IPS-20b (cell line): Measurements from ENCODE around the gene STARD3NL.

ENCODE experiments used
- H3K27ac ChIP-seq: one replicate; pipeline ENCODE4 v1.5.1; 2013; ENCODE audit warnings: low read length
- H3K27me3 ChIP-seq: 2 replicates; pipeline ENCODE4 v1.6.1; 2013; ENCODE audit warnings: mild to moderate bottlenecking, low read length, inconsistent platforms; ENCODE audit not compliant: insufficient read depth
- H3K36me3 ChIP-seq: 2 replicates; pipeline ENCODE4 v1.6.1; 2013; ENCODE audit warnings: low read depth, mild to moderate bottlenecking, inconsistent platforms, low read length, moderate library complexity; ENCODE audit not compliant: insufficient read depth
- H3K4me1 ChIP-seq: 2 replicates; pipeline ENCODE4 v1.6.1; 2013; ENCODE audit warnings: mild to moderate bottlenecking, control low read depth, inconsistent platforms, low read length, moderate library complexity; ENCODE audit not compliant: insufficient read depth
- H3K4me3 ChIP-seq: 2 replicates; pipeline ENCODE4 v1.5.1; 2013; ENCODE audit warnings: mild to moderate bottlenecking, low read length, inconsistent platforms
- H3K9ac ChIP-seq: 2 replicates; pipeline ENCODE4 v1.6.1; 2013; ENCODE audit warnings: low read depth, mild to moderate bottlenecking, inconsistent platforms, low read length, moderate library complexity
- H3K9me3 ChIP-seq: 2 replicates; pipeline ENCODE4 v1.6.1; 2013; ENCODE audit warnings: mild to moderate bottlenecking, low read depth, low read length, inconsistent platforms; ENCODE audit not compliant: insufficient read depth

STARD3NL gene

DNA sequence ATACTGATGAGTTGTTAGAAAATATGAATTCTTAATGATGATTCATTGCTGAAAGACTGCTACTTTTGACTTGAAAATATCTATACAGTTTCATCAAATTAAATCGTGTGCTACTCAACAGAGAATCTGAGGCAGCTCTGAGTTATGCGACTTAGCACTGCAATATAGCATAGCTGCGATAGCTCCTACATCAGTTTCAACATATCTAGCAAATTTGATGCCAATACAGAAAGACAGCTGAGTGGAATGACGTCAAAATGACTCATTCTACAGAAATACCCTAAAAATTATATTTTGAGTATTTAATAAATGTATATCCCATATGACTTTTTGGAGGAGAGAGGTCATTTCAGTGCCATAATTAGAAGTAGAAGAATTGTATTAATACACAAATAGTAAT, 96.4 kb downstream of the STARD3NL start:
- no peak overlapping the region for H3K27ac ChIP-seq
- no peaks in the 10 kb centered on the region for H3K27me3 ChIP-seq
- no peak overlapping the region for H3K4me3 ChIP-seq
- no peaks in the 10 kb centered on the region for H3K36me3 ChIP-seq
- no peaks in the 10 kb centered on the region for H3K9me3 ChIP-seq
- H3K4me1 ChIP-seq: peaks cover 6% of the 10 kb centered on the region; the same call in 1 of the 2 replicates
- no peak overlapping the region for H3K9ac ChIP-seq

DNA sequence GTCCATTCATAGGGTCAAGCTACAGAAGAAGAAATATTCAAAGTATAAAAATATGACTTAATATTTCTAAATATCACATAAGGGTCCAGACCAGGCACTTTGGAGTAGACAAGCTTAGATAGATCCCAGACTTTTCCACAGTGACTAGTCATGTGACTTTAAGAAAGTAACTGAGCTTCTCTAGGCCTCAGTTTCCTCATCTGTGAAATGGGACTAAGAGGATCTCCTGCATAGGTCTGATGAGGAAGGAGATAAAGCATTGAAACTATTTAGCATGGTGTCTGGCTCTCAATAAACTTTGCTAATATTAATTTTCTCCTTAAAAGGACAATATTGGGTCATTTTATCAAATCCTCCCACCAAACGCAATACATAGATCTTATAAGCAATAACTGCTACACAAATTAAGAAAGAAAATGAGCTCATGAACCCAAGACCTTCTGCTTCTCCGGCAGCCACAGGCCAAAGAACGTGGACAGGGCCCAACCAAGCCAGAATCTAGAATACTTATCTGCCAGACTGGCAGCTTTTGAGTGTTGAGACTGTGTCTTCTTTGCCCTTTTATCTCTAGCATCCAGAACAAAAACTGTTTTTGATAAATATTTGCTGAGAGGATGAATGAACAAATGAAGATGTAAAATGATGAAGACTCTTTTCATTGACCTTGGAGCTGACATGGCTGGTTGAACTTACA, 97.0 kb downstream of the STARD3NL start:
- H3K27me3 ChIP-seq: no peaks in the 10 kb centered on the region
- H3K27ac ChIP-seq: no peak overlapping the region
- H3K4me1 ChIP-seq: peaks cover 6% of the 10 kb centered on the region; the same call in 1 of the 2 replicates
- no peaks in the 10 kb centered on the region for H3K36me3 ChIP-seq
- H3K4me3 ChIP-seq: no peak overlapping the region
- H3K9ac ChIP-seq: no peak overlapping the region
- H3K9me3 ChIP-seq: no peaks in the 10 kb centered on the region

DNA sequence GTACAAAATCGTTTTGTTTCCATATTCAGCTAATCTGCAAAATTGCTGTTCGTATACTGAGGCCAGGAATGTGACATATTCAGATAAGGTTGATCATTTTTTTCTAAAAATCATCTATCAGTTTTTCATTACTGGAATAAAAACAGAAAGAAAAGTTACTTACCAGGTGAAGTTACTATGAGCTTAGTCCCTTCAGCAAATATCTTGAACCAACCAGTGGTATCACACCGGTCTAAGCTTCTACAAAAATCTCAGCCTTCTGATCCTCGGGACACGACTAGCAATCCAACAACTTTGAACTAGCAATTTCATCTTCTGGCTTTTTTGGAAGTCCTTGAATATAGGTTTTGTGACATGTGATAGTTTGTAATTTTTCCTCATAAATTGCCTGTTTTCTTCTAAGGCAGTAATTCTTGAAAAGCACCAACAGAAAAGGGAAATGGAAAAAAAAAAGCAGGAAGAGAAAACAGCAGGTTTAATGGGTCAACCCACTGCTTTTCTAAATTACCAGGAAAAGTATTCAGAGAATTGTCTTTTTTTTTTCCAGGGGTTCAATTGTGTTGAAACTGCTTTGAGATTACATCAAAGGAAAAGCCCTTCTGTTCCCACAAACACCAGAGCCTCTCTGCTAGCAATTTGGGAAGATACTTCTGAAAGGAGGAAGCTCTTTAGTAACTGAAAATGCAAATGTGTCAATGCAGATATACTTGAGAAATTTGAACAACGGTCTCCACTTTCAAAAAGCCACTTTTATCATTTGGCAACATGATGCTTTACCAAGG, 98.2 kb downstream of the STARD3NL start:
- Histone ChIP-seq H3K4me1 (peaks cover 6% of the 10 kb centered on the region; the same call in 1 of the 2 replicates), H3K27ac (no peak overlapping the region), H3K4me3 (no peak overlapping the region), H3K36me3 (no peaks in the 10 kb centered on the region), H3K9ac (no peak overlapping the region), H3K27me3 (no peaks in the 10 kb centered on the region), H3K9me3 (no peaks in the 10 kb centered on the region)

DNA sequence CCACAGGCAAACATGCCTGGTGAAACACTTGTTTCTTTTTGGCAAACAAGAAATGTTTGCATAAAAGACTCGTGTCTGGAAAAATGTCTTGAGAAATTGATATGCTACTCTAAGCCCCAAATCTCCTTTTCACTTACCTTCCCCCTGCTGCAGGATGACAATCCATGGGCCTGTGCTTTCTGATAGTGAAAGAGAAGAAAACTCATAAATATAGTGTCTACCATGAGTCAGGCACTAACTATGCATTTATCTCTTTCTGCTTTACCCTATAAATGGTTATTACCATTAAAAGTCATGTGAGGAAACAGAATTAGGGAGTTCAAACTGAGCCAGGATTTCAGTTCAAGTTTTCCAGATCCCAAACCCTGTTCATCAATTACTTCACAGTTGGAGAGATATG, 102.0 kb downstream of the STARD3NL start:
- Histone ChIP-seq H3K4me1 (peaks cover 6% of the 10 kb centered on the region; the same call in 1 of the 2 replicates), H3K27ac (no peak overlapping the region), H3K9me3 (no peaks in the 10 kb centered on the region), H3K27me3 (no peaks in the 10 kb centered on the region), H3K4me3 (no peak overlapping the region), H3K36me3 (no peaks in the 10 kb centered on the region), H3K9ac (no peak overlapping the region)
